ENCODE results near the gene RCC2.

RCC2 gene

GRCh38 chr1:17369466-17369865 lies 70.0 kb downstream of the RCC2 start:
- no peak for DNase-seq

- no peak for DNase-seq
Measured at GRCh38 chr1:17365293-17365692, 74.2 kb downstream of the RCC2 start.

- no peak for DNase-seq
Measured at GRCh38 chr1:17363771-17364170, 75.7 kb downstream of the RCC2 start.

GRCh38 chr1:17363351-17363750 lies 76.1 kb downstream of the RCC2 start:
- DNase-seq, result no peak

GRCh38 chr1:17361687-17362086 lies 77.8 kb downstream of the RCC2 start:
- no peak for DNase-seq

- DNase-seq, result no peak
Measured at GRCh38 chr1:17360272-17360956, 79.1 kb downstream of the RCC2 start.

GRCh38 chr1:17359808-17360207 lies 79.7 kb downstream of the RCC2 start:
- no peak for DNase-seq

- DNase-seq, result no peak
Measured at GRCh38 chr1:17359031-17359430, 80.4 kb downstream of the RCC2 start.

- no peak for DNase-seq
Measured at GRCh38 chr1:17358557-17358956, 80.9 kb downstream of the RCC2 start.

Data from NCI-H2029 treated with DMSO at 0.1 percent for 48 hours (cell line).